ENCODE data around the gene CDKAL1. TPM values are rescaled to one million over a fixed set of nuclear protein-coding genes. Genes with fewer than 3 reads are reported as not detected.
"Not testable (repeated sequence)": the region's sequence is repeated elsewhere in the genome, so short reads cannot be mapped to it uniquely, and the experiment has no call there.

CDKAL1 gene
- total RNA-seq, 4 donors from 2014 or later = 13.5 to 21.2 (median 17.3) TPM

- Histone ChIP-seq H3K27ac (no peak overlapping the region), H3K9me3 (no peaks in the 10 kb centered on the region), H3K27me3 (no peaks in the 10 kb centered on the region), H3K36me3 (peaks cover 0 to 30% (median 0%) of the 10 kb centered on the region in 3 donors), H3K4me1 (peaks cover 0 to 44% (median 11%) of the 10 kb centered on the region in 4 donors), H3K4me3 (no peak overlapping the region)
- TF ChIP-seq POLR2A (IDR thresholded peaks at IDR 0.05) = no peak
- no peak for TF ChIP-seq EP300 (IDR thresholded peaks at IDR 0.05)
- TF ChIP-seq CTCF (IDR thresholded peaks at IDR 0.05) = no peak
- WGBS, 2 donors = 95 to 96% methylated on average over 2 of the region's 2 CpGs
- DNase-seq (ENCODE audit: low spot score in 2 of 2) = no peak
Observed at GRCh38 chr6:20539387-20539786, 5.1 kb downstream of the CDKAL1 start.

GRCh38 chr6:20540683-20541082 lies 6.4 kb downstream of the CDKAL1 start:
- WGBS, 2 donors = 72 to 74% methylated on average over 5 of the region's 5 CpGs
- Histone ChIP-seq H3K27me3 (no peaks in the 10 kb centered on the region), H3K36me3 (peaks cover 0 to 43% (median 0%) of the 10 kb centered on the region in 3 donors), H3K4me1 (peaks cover 0 to 35% (median 7%) of the 10 kb centered on the region in 4 donors), H3K4me3 (no peak overlapping the region), H3K27ac (no peak overlapping the region), H3K9me3 (no peaks in the 10 kb centered on the region)
- TF ChIP-seq CTCF (IDR thresholded peaks at IDR 0.05) (no peak), EP300 (IDR thresholded peaks at IDR 0.05) (no peak), POLR2A (IDR thresholded peaks at IDR 0.05) (no peak)
- no peak for DNase-seq (ENCODE audit: low spot score in 2 of 2)

GRCh38 chr6:20541382-20541781 lies 7.1 kb downstream of the CDKAL1 start:
- no peaks in the 10 kb centered on the region for H3K27me3 ChIP-seq
- no peak overlapping the region for H3K4me3 ChIP-seq
- WGBS, 2 donors = 96 to 98% methylated on average over 6 of the region's 6 CpGs
- no peak for DNase-seq (ENCODE audit: low spot score in 2 of 2)
- no peaks in the 10 kb centered on the region for H3K9me3 ChIP-seq
- no peak overlapping the region for H3K27ac ChIP-seq
- peaks cover 0 to 29% (median 6%) of the 10 kb centered on the region in 4 donors for H3K4me1 ChIP-seq
- H3K36me3 ChIP-seq = peaks cover 0 to 49% (median 0%) of the 10 kb centered on the region in 3 donors
- TF ChIP-seq CTCF (IDR thresholded peaks at IDR 0.05) (no peak), EP300 (IDR thresholded peaks at IDR 0.05) (no peak), POLR2A (IDR thresholded peaks at IDR 0.05) (no peak)

GRCh38 chr6:20542927-20543602 lies 8.8 kb downstream of the CDKAL1 start:
- Histone ChIP-seq H3K4me3 (no peak overlapping the region), H3K27ac (peak overlapping the region in 1 of 4 donors; percentile 23), H3K4me1 (peaks cover 0 to 22% (median 3%) of the 10 kb centered on the region in 4 donors), H3K36me3 (peaks cover 0 to 56% (median 0%) of the 10 kb centered on the region in 3 donors), H3K9me3 (no peaks in the 10 kb centered on the region), H3K27me3 (no peaks in the 10 kb centered on the region)
- no peak for DNase-seq (ENCODE audit: low spot score in 2 of 2)
- no peak for TF ChIP-seq EP300 (IDR thresholded peaks at IDR 0.05)
- no peak for TF ChIP-seq POLR2A (IDR thresholded peaks at IDR 0.05)
- no peak for TF ChIP-seq CTCF (IDR thresholded peaks at IDR 0.05)
- 35 to 41% methylated on average over 2 of the region's 2 CpGs for WGBS, 2 donors

GRCh38 chr6:20548264-20548663 lies 14.0 kb downstream of the CDKAL1 start:
- 90 to 100% methylated on average over 1 of the region's 1 CpG for WGBS, 2 donors

DNA sequence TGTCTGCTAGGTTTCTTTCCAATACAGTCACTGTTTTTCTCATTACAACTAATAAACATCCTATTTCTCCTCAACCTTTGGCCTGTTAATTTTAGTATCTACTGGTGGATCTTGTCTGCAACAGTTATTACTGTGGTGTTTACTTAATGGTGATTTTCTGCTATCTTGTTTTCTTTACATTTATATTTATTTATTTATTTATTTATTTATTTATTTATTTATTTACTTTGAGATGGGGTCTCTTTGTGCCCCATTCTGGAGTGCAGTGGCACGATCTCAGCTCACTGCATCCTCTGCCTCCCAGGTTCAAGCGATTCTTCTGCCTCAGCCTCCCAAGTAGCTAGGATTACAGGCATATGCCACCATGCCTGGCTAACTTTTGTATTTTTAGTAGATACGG lies 15.1 kb downstream of the CDKAL1 start:
- not testable (repeated sequence) for DNase-seq (ENCODE audit: low spot score in 2 of 2)
- 97 to 98% methylated on average over 3 of the region's 3 CpGs for WGBS, 2 donors
- peaks cover 0 to 85% (median 0%) of the 10 kb centered on the region in 3 donors for H3K36me3 ChIP-seq

More at GRCh38 chr6:20548264-20548663, 14.0 kb downstream of the CDKAL1 start:
- Histone ChIP-seq H3K4me3 (no peak overlapping the region), H3K27me3 (no peaks in the 10 kb centered on the region), H3K36me3 (peaks cover 0 to 77% (median 0%) of the 10 kb centered on the region in 3 donors), H3K27ac (no peak overlapping the region), H3K9me3 (no peaks in the 10 kb centered on the region), H3K4me1 (peaks cover 0 to 1% (median under 1%) of the 10 kb centered on the region in 4 donors)
- DNase-seq (ENCODE audit: low spot score in 2 of 2) = no peak
- no peak for TF ChIP-seq CTCF (IDR thresholded peaks at IDR 0.05)
- TF ChIP-seq EP300 (IDR thresholded peaks at IDR 0.05) = no peak
- no peak for TF ChIP-seq POLR2A (IDR thresholded peaks at IDR 0.05)

More for the DNA sequence above, 15.1 kb downstream of the CDKAL1 start:
- not testable (repeated sequence) for H3K4me1 ChIP-seq, H3K27ac ChIP-seq, H3K27me3 ChIP-seq, H3K9me3 ChIP-seq, H3K4me3 ChIP-seq

Data from tibial nerve (tissue), 4 donors.